PC-3 (cell line): ENCODE results near the gene CRACR2B. TPM values are rescaled to one million over a fixed set of nuclear protein-coding genes. Genes with fewer than 3 reads are reported as not detected.

ENCODE experiments used
- ATAC-seq: fragments of 200-7000 bp; cut with Tn5 transposase; 2 replicates; pipeline ENCODE4 v1.9.1; 2020; ENCODE audit warnings: mild to moderate bottlenecking, moderate library complexity
- BruUV-seq: library from RNA; stranded (reverse); fragments of 400-500 nt; replicated peaks from 2 replicates; lab custom pipeline; 2021; lab: Mats Ljungman, UMichigan
- CTCF ChIA-PET: fragments of 300-600 bp; sonication (Branson Sonifier 250); formaldehyde crosslinking; loops from one replicate; lab custom pipeline; 2022; ENCODE audit warnings: antibody characterized with exemption; lab: Charles Lee
- POLR2A ChIA-PET: fragments of 300-600 bp; sonication (Branson Sonifier 250); formaldehyde crosslinking; loops from one replicate; lab custom pipeline; 2022; ENCODE audit warnings: antibody characterized with exemption; ENCODE audit not compliant: unreplicated experiment; lab: Charles Lee
- DNase-seq: peaks from one replicate; pipeline ENCODE4 v3.0.0-alpha.2; 2015
- H2AFZ ChIP-seq: fragments of 300-600 bp; sonication (generic); 2 replicates; pipeline ENCODE4 v1.6.0; 2016; ENCODE audit warnings: antibody characterized with exemption, low read length
- H3F3A ChIP-seq: fragments of 300-600 bp; sonication (generic); one replicate; pipeline ENCODE4 v1.6.0; 2017; ENCODE audit warnings: antibody characterized with exemption, low read length, control low read depth, mild to moderate bottlenecking; ENCODE audit not compliant: unreplicated experiment
- H3K27ac ChIP-seq: fragments of 300-600 bp; sonication (generic); 2 replicates; pipeline ENCODE4 v1.5.1; 2016; ENCODE audit warnings: mild to moderate bottlenecking, low read length
- H3K27me3 ChIP-seq: fragments of 300-600 bp; sonication (generic); 2 replicates; pipeline ENCODE4 v1.6.1; 2016; ENCODE audit warnings: low read length, mixed read lengths
- H3K36me3 ChIP-seq: fragments of 300-600 bp; sonication (generic); 2 replicates; pipeline ENCODE4 v1.6.1; 2016; ENCODE audit warnings: low read depth, mixed run types, low read length, mixed read lengths
- H3K4me1 ChIP-seq: fragments of 300-600 bp; sonication (generic); 2 replicates; pipeline ENCODE4 v1.5.1; 2016; ENCODE audit warnings: low read length; ENCODE audit not compliant: insufficient read depth
- H3K4me2 ChIP-seq: fragments of 300-600 bp; sonication (generic); 2 replicates; pipeline ENCODE4 v1.6.0; 2016; ENCODE audit warnings: low read length
- H3K4me3 ChIP-seq: fragments of 300-600 bp; sonication (generic); 2 replicates; pipeline ENCODE4 v1.5.1; 2016; ENCODE audit warnings: mild to moderate bottlenecking, low read length, mixed read lengths
- H3K79me2 ChIP-seq: fragments of 300-600 bp; sonication (generic); 2 replicates; pipeline ENCODE4 v1.6.1; 2017; ENCODE audit warnings: low read length, mixed read lengths
- H3K9ac ChIP-seq: fragments of 300-600 bp; sonication (generic); 2 replicates; pipeline ENCODE4 v1.6.0; 2016; ENCODE audit warnings: mild to moderate bottlenecking, low read length
- H3K9me2 ChIP-seq: fragments of 300-600 bp; sonication (generic); replicated peaks from 2 replicates; pipeline ENCODE4 v1.6.1; 2016; ENCODE audit warnings: mixed run types, low read length, mixed read lengths
- H3K9me3 ChIP-seq: fragments of 300-600 bp; sonication (generic); 2 replicates; pipeline ENCODE4 v1.6.1; 2016; ENCODE audit warnings: low read length, mixed read lengths
- H4K20me1 ChIP-seq: fragments of 300-600 bp; sonication (generic); 2 replicates; pipeline ENCODE4 v1.6.1; 2016; ENCODE audit warnings: low read length, mixed read lengths
- EZH2 ChIP-seq: fragments of 300-600 bp; sonication (generic); IDR thresholded peaks from one replicate; pipeline ENCODE4 v1.6.1; 2017; ENCODE audit warnings: antibody characterized with exemption, mild to moderate bottlenecking, low read length; ENCODE audit not compliant: unreplicated experiment
- EZH2phosphoT487 ChIP-seq: fragments of 300-600 bp; sonication (generic); IDR thresholded peaks from 2 replicates; pipeline ENCODE4 v1.6.1; 2018; ENCODE audit warnings: mild to moderate bottlenecking, antibody characterized with exemption, low read length, borderline replicate concordance
- intact Hi-C: fragments of 100-400 bp; cut with micrococcal nuclease; formaldehyde crosslinking; loops from 2 replicates; pipeline ENCODE4 v1.9.0; 2023
- total RNA-seq: library from RNA; depleted of rRNA; stranded (reverse); fragments of >200 nt; gene quantifications from 2 replicates; pipeline ENCODE4 v1.2.3, GENCODE V29; 2014
- TF ChIP-seq, protein P1 (sequence below): fragments of 300-600 bp; sonication (generic); conservative IDR thresholded peaks from 2 replicates; pipeline ENCODE4 v1.5.1; 2017; ENCODE audit warnings: antibody characterized with exemption, low read depth, mild to moderate bottlenecking, low read length

The CRACR2B gene
- total RNA-seq, 1 experiment from 2014 or later, result 10.6 TPM

DNA sequence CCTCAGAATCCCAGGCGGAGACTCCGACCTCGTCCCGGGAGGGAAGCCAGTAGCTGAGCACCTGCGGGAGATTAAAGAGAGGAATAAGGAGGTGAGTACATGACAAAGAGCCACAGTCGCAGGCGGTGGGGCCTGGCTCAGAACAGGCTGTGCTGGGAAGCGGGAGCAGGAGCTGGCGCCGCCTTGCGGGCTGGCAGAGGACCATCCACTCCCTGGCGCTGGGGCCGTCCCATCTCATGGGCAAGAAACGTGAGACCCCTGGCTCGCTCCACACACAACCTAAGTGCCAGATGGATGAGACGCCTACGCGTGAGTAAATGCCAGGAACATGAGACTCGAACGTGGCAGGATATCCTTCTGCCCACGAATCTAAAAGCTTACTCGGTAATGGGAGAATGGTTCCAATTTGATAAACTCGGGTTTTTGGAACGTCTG lies 44.1 kb upstream of the CRACR2B start:
- H3K4me1 ChIP-seq, result no peaks in the 10 kb centered on the region
- no peaks in the 10 kb centered on the region for H3K36me3 ChIP-seq
- H3K9ac ChIP-seq, result no peak overlapping the region
- H3F3A ChIP-seq, result no peaks in the 10 kb centered on the region
- H3K4me2 ChIP-seq, result peak overlapping the region; percentile 49
- H3K9me3 ChIP-seq, result no peaks in the 10 kb centered on the region
- CTCF ChIA-PET, result no interaction called here
- H2AFZ ChIP-seq, result no peak overlapping the region
- BruUV-seq, result TSS peak; percentile 8
- no peak overlapping the region for H3K4me3 ChIP-seq
- H3K79me2 ChIP-seq, result 0 out of 2 replicates have a peak, but pooled peaks cover under 1% of the 10 kb centered on the region
- H3K9me2 ChIP-seq, result no peaks in the 10 kb centered on the region
- no peak for TF ChIP-seq EZH2phosphoT487
- TF ChIP-seq, protein P1, sequence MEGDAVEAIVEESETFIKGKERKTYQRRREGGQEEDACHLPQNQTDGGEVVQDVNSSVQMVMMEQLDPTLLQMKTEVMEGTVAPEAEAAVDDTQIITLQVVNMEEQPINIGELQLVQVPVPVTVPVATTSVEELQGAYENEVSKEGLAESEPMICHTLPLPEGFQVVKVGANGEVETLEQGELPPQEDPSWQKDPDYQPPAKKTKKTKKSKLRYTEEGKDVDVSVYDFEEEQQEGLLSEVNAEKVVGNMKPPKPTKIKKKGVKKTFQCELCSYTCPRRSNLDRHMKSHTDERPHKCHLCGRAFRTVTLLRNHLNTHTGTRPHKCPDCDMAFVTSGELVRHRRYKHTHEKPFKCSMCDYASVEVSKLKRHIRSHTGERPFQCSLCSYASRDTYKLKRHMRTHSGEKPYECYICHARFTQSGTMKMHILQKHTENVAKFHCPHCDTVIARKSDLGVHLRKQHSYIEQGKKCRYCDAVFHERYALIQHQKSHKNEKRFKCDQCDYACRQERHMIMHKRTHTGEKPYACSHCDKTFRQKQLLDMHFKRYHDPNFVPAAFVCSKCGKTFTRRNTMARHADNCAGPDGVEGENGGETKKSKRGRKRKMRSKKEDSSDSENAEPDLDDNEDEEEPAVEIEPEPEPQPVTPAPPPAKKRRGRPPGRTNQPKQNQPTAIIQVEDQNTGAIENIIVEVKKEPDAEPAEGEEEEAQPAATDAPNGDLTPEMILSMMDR, result peak; percentile 80
- no peak for TF ChIP-seq EZH2
- POLR2A ChIA-PET, result no interaction called here
- DNase-seq (peak; percentile 80), ATAC-seq (peak; percentile 96)
- no peak overlapping the region for H3K27ac ChIP-seq
- intact Hi-C loops, result no loop called here
- no peaks in the 10 kb centered on the region for H3K27me3 ChIP-seq
- no peaks in the 10 kb centered on the region for H4K20me1 ChIP-seq

- Histone ChIP-seq H3K36me3 (no peaks in the 10 kb centered on the region), H3K4me3 (no peak overlapping the region), H2AFZ (no peak overlapping the region), H3K79me2 (no peaks in the 10 kb centered on the region), H3K27ac (no peak overlapping the region), H3K9me2 (no peaks in the 10 kb centered on the region), H3K9me3 (no peaks in the 10 kb centered on the region), H3K4me1 (no peaks in the 10 kb centered on the region), H4K20me1 (no peaks in the 10 kb centered on the region), H3K4me2 (no peak overlapping the region), H3K27me3 (no peaks in the 10 kb centered on the region), H3K9ac (no peak overlapping the region), H3F3A (no peaks in the 10 kb centered on the region)
- no peak for TF ChIP-seq EZH2
- no peak for TF ChIP-seq EZH2phosphoT487
- TF ChIP-seq, protein P1, result no peak
- no TSS peak for BruUV-seq
- DNase-seq, result no peak
- ChIA-PET POLR2A (no interaction called here), CTCF (no interaction called here)
- no peak for ATAC-seq
- intact Hi-C loops, result no loop called here
These were observed 41.3 kb upstream of the CRACR2B start for GRCh38 chr11:786235-787083.

DNA sequence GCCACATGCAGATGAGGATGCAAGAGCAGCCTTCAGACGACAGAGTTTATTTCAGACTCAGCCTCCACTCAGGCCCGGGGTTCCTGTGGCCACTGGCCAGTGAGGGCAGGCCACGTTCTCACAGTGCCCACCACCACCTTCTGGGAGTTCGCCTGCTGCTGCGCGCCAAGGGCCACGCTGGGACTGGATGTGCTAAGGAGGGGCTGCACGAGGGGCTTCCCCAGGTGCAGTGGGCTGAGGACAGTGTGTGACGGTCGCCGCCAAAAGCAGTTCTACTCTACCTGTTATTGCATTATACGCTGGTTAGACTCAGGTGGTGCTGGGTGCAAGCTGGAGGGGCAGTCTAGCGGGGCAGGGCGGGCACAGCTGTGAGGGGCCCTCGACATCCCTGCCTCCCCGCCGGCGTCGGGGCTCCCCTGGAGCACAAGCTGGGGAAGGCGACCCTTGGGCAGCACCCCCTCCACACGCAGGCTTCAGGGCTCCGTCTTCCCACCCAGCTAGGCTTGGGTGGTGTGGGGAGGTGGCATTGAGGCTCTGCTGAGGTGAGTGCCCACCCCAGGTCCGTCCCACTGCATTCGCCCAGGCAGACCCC lies 40.5 kb upstream of the CRACR2B start:
- ATAC-seq (no peak), DNase-seq (no peak)
- intact Hi-C loops, result no loop called here
- no TSS peak for BruUV-seq
- Histone ChIP-seq H3K4me3 (no peak overlapping the region), H3K9me3 (no peaks in the 10 kb centered on the region), H4K20me1 (no peaks in the 10 kb centered on the region), H3F3A (no peaks in the 10 kb centered on the region), H3K9me2 (no peaks in the 10 kb centered on the region), H3K4me1 (no peaks in the 10 kb centered on the region), H3K4me2 (no peak overlapping the region), H3K36me3 (no peaks in the 10 kb centered on the region), H2AFZ (no peak overlapping the region), H3K79me2 (no peaks in the 10 kb centered on the region), H3K9ac (no peak overlapping the region), H3K27ac (no peak overlapping the region), H3K27me3 (no peaks in the 10 kb centered on the region)
- CTCF ChIA-PET, result no interaction called here
- TF ChIP-seq EZH2phosphoT487 (no peak), EZH2 (no peak)
- TF ChIP-seq, protein P1, result no peak
- POLR2A ChIA-PET, result no interaction called here
